Measurements from ENCODE around the gene TMEM236.

TMEM236 gene

DNA sequence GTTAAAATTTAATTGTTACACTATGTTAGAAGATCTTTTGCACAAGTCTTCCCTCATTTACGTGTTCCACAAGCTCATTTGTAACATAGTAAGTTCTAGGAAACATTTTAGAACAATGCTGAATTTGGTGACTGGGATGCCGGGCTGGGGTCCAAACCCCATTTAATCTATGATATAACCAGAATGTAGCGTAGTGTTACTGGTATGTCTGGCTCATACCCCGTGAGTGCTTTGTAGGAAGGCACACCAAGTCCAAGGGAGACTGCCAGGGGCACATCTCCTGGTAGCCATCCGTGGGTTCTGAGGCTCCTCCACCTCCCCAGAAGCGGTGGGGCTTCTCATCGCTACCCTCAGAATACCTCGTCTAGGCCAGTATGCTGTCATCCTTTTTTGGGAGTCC, 21.3 kb upstream of the TMEM236 start:
- Histone ChIP-seq H3K18ac (ENCODE audit: low read length) (no peak overlapping the region), H3K27me3 (ENCODE audit: insufficient read depth, low read length) (no peaks in the 10 kb centered on the region), H3K36me3 (ENCODE audit: control insufficient read depth in 1 of 2, insufficient read depth in 2 of 2, low read length in 2 of 2) (no peaks in the 10 kb centered on the region), H2AK5ac (ENCODE audit: low read length) (no peak overlapping the region), H3K4me3 (ENCODE audit: low read depth, low read length) (no peak overlapping the region), H3K4ac (ENCODE audit: low read depth, low read length) (no peak overlapping the region), H3K79me1 (ENCODE audit: low read length) (no peaks in the 10 kb centered on the region), H2BK120ac (ENCODE audit: insufficient read depth, low read length, poor library complexity) (no peak overlapping the region), H3K4me1 (ENCODE audit: control insufficient read depth in 1 of 2, insufficient read depth in 2 of 2, low read length in 2 of 2) (no peaks in the 10 kb centered on the region), H4K12ac (ENCODE audit: low read depth, low read length) (no peak overlapping the region), H3K9me3 (ENCODE audit: insufficient read depth, low read depth, low read length) (no peaks in the 10 kb centered on the region), H3K79me2 (ENCODE audit: control insufficient read depth, insufficient read depth, low read length, poor library complexity) (no peaks in the 10 kb centered on the region), H3K4me2 (ENCODE audit: low read length) (no peak overlapping the region), H2BK12ac (ENCODE audit: low read length) (no peak overlapping the region), H2BK5ac (ENCODE audit: low read depth, low read length, poor library complexity) (no peak overlapping the region), H2AFZ (ENCODE audit: insufficient read depth, low read length, poor library complexity) (no peak overlapping the region), H3K23ac (ENCODE audit: low read length) (no peak overlapping the region), H3K9ac (ENCODE audit: low read length) (no peak overlapping the region), H4K91ac (ENCODE audit: low read depth, low read length) (no peak overlapping the region), H4K8ac (ENCODE audit: low read depth, low read length) (no peak overlapping the region), H3K14ac (ENCODE audit: low read length) (no peak overlapping the region), H3K27ac (ENCODE audit: low read depth, low read length) (no peak overlapping the region)
- DNase-seq: no peak
- WGBS (ENCODE audit: extremely low coverage, insufficient coverage, insufficient read length): no CpG with 5 or more reads among the region's 8 CpGs

DNA sequence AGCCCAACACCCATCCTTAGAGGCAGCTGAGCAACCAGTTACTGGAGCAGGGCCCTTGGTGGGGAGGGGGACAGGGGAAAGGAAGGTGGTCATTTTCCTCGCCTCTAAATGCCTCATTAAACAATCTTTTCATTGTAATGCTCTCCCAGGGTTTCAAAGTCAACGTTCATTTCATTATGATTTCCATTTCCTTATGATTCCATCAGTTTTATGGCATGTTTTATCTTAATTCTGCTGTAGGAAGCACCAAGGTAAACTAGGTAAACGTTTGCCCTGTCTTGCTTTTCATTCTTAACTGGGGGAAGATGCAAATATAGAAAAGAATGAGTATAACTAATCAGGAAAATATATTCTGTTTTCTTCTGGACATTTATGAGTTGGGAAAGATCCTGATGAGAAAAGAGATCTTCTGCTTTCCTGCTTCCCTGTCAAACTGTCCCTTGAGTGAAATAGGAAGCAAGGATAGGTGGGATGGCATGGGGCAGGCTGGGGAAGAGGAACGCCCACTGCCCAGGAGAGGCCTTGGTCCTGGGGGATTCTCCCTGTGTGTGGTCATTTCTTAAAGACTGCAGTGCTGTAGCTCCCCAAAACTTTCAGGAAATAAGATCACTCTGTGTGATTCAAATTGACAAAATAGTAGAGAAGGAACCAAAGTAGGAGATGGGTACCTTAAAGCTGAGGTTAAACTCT, 20.5 kb upstream of the TMEM236 start:
- Histone ChIP-seq H2BK12ac (ENCODE audit: low read length) (no peak overlapping the region), H2BK120ac (ENCODE audit: insufficient read depth, low read length, poor library complexity) (no peak overlapping the region), H3K27ac (ENCODE audit: low read depth, low read length) (no peak overlapping the region), H3K4me2 (ENCODE audit: low read length) (no peak overlapping the region), H3K4me3 (ENCODE audit: low read depth, low read length) (no peak overlapping the region), H4K12ac (ENCODE audit: low read depth, low read length) (no peak overlapping the region), H2AK5ac (ENCODE audit: low read length) (no peak overlapping the region), H3K79me1 (ENCODE audit: low read length) (no peaks in the 10 kb centered on the region), H3K36me3 (ENCODE audit: control insufficient read depth in 1 of 2, insufficient read depth in 2 of 2, low read length in 2 of 2) (no peaks in the 10 kb centered on the region), H2AFZ (ENCODE audit: insufficient read depth, low read length, poor library complexity) (no peak overlapping the region), H3K9ac (ENCODE audit: low read length) (no peak overlapping the region), H4K91ac (ENCODE audit: low read depth, low read length) (no peak overlapping the region), H3K18ac (ENCODE audit: low read length) (no peak overlapping the region), H3K79me2 (ENCODE audit: control insufficient read depth, insufficient read depth, low read length, poor library complexity) (no peaks in the 10 kb centered on the region), H2BK5ac (ENCODE audit: low read depth, low read length, poor library complexity) (no peak overlapping the region), H3K4ac (ENCODE audit: low read depth, low read length) (no peak overlapping the region), H3K23ac (ENCODE audit: low read length) (no peak overlapping the region), H3K4me1 (ENCODE audit: control insufficient read depth in 1 of 2, insufficient read depth in 2 of 2, low read length in 2 of 2) (no peaks in the 10 kb centered on the region), H3K14ac (ENCODE audit: low read length) (no peak overlapping the region), H3K27me3 (ENCODE audit: insufficient read depth, low read length) (no peaks in the 10 kb centered on the region), H4K8ac (ENCODE audit: low read depth, low read length) (no peak overlapping the region), H3K9me3 (ENCODE audit: insufficient read depth, low read depth, low read length) (no peaks in the 10 kb centered on the region)
- no CpG with 5 or more reads among the region's 4 CpGs for WGBS (ENCODE audit: extremely low coverage, insufficient coverage, insufficient read length)
- DNase-seq: no peak

GRCh38 chr10:17733620-17734019, 18.4 kb upstream of the TMEM236 start:
- no peak overlapping the region for H4K91ac ChIP-seq (ENCODE audit: low read depth, low read length)
- no peak overlapping the region for H3K14ac ChIP-seq (ENCODE audit: low read length)
- H3K4me2 ChIP-seq (ENCODE audit: low read length): no peak overlapping the region
- no peak overlapping the region for H2BK120ac ChIP-seq (ENCODE audit: insufficient read depth, low read length, poor library complexity)
- no peaks in the 10 kb centered on the region for H3K27me3 ChIP-seq (ENCODE audit: insufficient read depth, low read length)
- no peak overlapping the region for H4K12ac ChIP-seq (ENCODE audit: low read depth, low read length)
- H2BK12ac ChIP-seq (ENCODE audit: low read length): no peak overlapping the region
- H3K27ac ChIP-seq (ENCODE audit: low read depth, low read length): no peak overlapping the region
- H3K23ac ChIP-seq (ENCODE audit: low read length): no peak overlapping the region
- H3K4me3 ChIP-seq (ENCODE audit: low read depth, low read length): no peak overlapping the region
- H3K79me1 ChIP-seq (ENCODE audit: low read length): no peaks in the 10 kb centered on the region
- H4K8ac ChIP-seq (ENCODE audit: low read depth, low read length): no peak overlapping the region
- DNase-seq: no peak
- no peak overlapping the region for H3K9ac ChIP-seq (ENCODE audit: low read length)
- no peaks in the 10 kb centered on the region for H3K36me3 ChIP-seq (ENCODE audit: control insufficient read depth in 1 of 2, insufficient read depth in 2 of 2, low read length in 2 of 2)
- H2AK5ac ChIP-seq (ENCODE audit: low read length): no peak overlapping the region
- no peaks in the 10 kb centered on the region for H3K4me1 ChIP-seq (ENCODE audit: control insufficient read depth in 1 of 2, insufficient read depth in 2 of 2, low read length in 2 of 2)
- no peak overlapping the region for H3K4ac ChIP-seq (ENCODE audit: low read depth, low read length)
- H2AFZ ChIP-seq (ENCODE audit: insufficient read depth, low read length, poor library complexity): no peak overlapping the region
- WGBS (ENCODE audit: extremely low coverage, insufficient coverage, insufficient read length): no CpG with 5 or more reads among the region's 6 CpGs
- H2BK5ac ChIP-seq (ENCODE audit: low read depth, low read length, poor library complexity): no peak overlapping the region
- H3K9me3 ChIP-seq (ENCODE audit: insufficient read depth, low read depth, low read length): no peaks in the 10 kb centered on the region
- H3K79me2 ChIP-seq (ENCODE audit: control insufficient read depth, insufficient read depth, low read length, poor library complexity): no peaks in the 10 kb centered on the region
- no peak overlapping the region for H3K18ac ChIP-seq (ENCODE audit: low read length)

DNA sequence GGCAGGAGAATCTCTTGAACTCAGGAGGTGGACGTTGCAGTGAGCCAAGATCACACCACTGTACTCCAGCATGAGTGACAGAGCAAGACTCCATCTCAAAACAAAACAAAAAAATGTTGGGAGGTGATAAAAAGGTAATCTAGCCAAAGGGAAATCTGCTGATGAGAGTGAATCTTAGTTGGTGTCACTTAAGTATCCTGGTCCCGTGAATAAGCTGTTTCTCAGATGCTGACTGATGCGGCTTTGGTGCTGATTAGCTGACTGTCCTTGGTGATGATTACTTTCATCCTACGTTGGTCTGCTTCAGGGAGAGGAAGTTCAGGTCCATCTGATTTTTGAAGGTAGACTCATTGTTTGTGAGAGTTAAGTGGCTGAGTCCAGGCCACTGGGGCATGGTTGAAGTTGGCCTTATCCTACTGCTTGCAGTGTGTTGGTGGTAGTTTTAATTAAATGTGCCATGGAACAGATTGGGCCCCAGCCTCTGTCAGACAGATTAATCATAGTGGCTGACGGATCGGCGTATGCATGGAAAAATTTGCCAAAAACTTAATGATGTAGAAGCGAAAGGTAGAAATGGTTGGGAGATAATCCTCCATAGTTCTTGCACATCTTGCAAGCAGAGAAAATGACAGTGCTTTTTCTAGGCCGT, 17.4 kb upstream of the TMEM236 start:
- no peak overlapping the region for H4K91ac ChIP-seq (ENCODE audit: low read depth, low read length)
- H3K9me3 ChIP-seq (ENCODE audit: insufficient read depth, low read depth, low read length): no peaks in the 10 kb centered on the region
- no peak overlapping the region for H4K8ac ChIP-seq (ENCODE audit: low read depth, low read length)
- H3K18ac ChIP-seq (ENCODE audit: low read length): no peak overlapping the region
- H3K27ac ChIP-seq (ENCODE audit: low read depth, low read length): no peak overlapping the region
- H3K36me3 ChIP-seq (ENCODE audit: control insufficient read depth in 1 of 2, insufficient read depth in 2 of 2, low read length in 2 of 2): peaks cover 0 to 2% of the 10 kb centered on the region in 2 experiments
- H2BK5ac ChIP-seq (ENCODE audit: low read depth, low read length, poor library complexity): no peak overlapping the region
- H3K79me2 ChIP-seq (ENCODE audit: control insufficient read depth, insufficient read depth, low read length, poor library complexity): no peaks in the 10 kb centered on the region
- H3K27me3 ChIP-seq (ENCODE audit: insufficient read depth, low read length): no peaks in the 10 kb centered on the region
- no peak overlapping the region for H3K23ac ChIP-seq (ENCODE audit: low read length)
- H3K4me1 ChIP-seq (ENCODE audit: control insufficient read depth in 1 of 2, insufficient read depth in 2 of 2, low read length in 2 of 2): no peaks in the 10 kb centered on the region
- H3K14ac ChIP-seq (ENCODE audit: low read length): no peak overlapping the region
- no CpG with 5 or more reads among the region's 9 CpGs for WGBS (ENCODE audit: extremely low coverage, insufficient coverage, insufficient read length)
- H3K79me1 ChIP-seq (ENCODE audit: low read length): no peaks in the 10 kb centered on the region
- no peak overlapping the region for H2AK5ac ChIP-seq (ENCODE audit: low read length)
- no peak overlapping the region for H4K12ac ChIP-seq (ENCODE audit: low read depth, low read length)
- no peak overlapping the region for H2AFZ ChIP-seq (ENCODE audit: insufficient read depth, low read length, poor library complexity)
- no peak for DNase-seq
- no peak overlapping the region for H2BK12ac ChIP-seq (ENCODE audit: low read length)
- H2BK120ac ChIP-seq (ENCODE audit: insufficient read depth, low read length, poor library complexity): no peak overlapping the region
- H3K4ac ChIP-seq (ENCODE audit: low read depth, low read length): no peak overlapping the region
- H3K4me3 ChIP-seq (ENCODE audit: low read depth, low read length): no peak overlapping the region
- no peak overlapping the region for H3K4me2 ChIP-seq (ENCODE audit: low read length)
- no peak overlapping the region for H3K9ac ChIP-seq (ENCODE audit: low read length)

All from trophoblast cell (in vitro differentiated cells and primary cell).